HCT116 (cell line): Measurements from ENCODE around the gene POC1A. TPM values are rescaled to one million over a fixed set of nuclear protein-coding genes. Genes with fewer than 3 reads are reported as not detected.

Experiments
- ATAC-seq: fragments of 200-7000 bp; cut with Tn5 transposase; 2 replicates; pipeline ENCODE4 v1.9.1; 2020; ENCODE audit warnings: mild to moderate bottlenecking, moderate library complexity
- BruUV-seq: library from RNA; stranded (reverse); fragments of 400-500 nt; replicated peaks from 2 replicates; lab custom pipeline; 2021; lab: Mats Ljungman, UMichigan
- CTCF ChIA-PET: fragments of 300-600 bp; sonication (Branson Sonifier 250); formaldehyde crosslinking; loops from one replicate; lab custom pipeline; 2021; ENCODE audit warnings: antibody characterized with exemption; lab: Charles Lee
- POLR2A ChIA-PET: fragments of 300-600, 350-600 bp; sonication (Branson Sonifier 250); formaldehyde crosslinking; loops from one replicate; lab custom pipeline; 2021; ENCODE audit warnings: antibody characterized with exemption; lab: Charles Lee
- RAD21 ChIA-PET, 2 experiments: fragments of 300-600 bp; sonication (Branson Sonifier 250); formaldehyde crosslinking; loops; one replicate each; lab custom pipeline; 2023; ENCODE audit warnings: low total read pairs in 2 of 2; ENCODE audit not compliant: uncharacterized antibody in 2 of 2, unreplicated experiment in 2 of 2, low non-redundant PET in 1 of 2; lab: Charles Lee
- DNase-seq: peaks from one replicate; pipeline ENCODE4 v3.0.0-alpha.2; 2010; ENCODE audit warnings: low read depth, low spot score
- H2AFZ ChIP-seq: fragments of 200-600 bp; shearing (Covaris generic), sonication (generic); 2 replicates; pipeline ENCODE4 v1.6.1; 2017; ENCODE audit warnings: low read depth, mixed run types, mixed read lengths, antibody characterized with exemption, low read length; ENCODE audit not compliant: poor library complexity, severe bottlenecking
- H3K27ac ChIP-seq: 2 replicates; pipeline ENCODE4 v1.5.1; 2012; ENCODE audit warnings: low read depth, low read length
- H3K27me3 ChIP-seq: fragments of 200-600 bp; sonication (generic); 2 replicates; pipeline ENCODE4 v1.6.1; 2016; ENCODE audit warnings: mixed run types, low read length, mixed read lengths; ENCODE audit not compliant: insufficient read depth
- H3K36me3 ChIP-seq, 2 experiments: fragments of 200-500 bp in 1 of 2; fragments of 200-600 bp in 1 of 2; sonication (Bioruptor generic) in 1 of 2; sonication (generic) in 1 of 2; 2 replicates each; pipeline versions ENCODE4 v1.5.1 to v1.6.1; 2014 to 2016; ENCODE audit warnings: low read length in 2 of 2, inconsistent platforms in 1 of 2, mixed read lengths in 1 of 2, mixed run types in 1 of 2; ENCODE audit not compliant: insufficient read depth in 2 of 2, control insufficient read depth in 1 of 2
- H3K4me1 ChIP-seq, 2 experiments: fragments of 200-600 bp in 1 of 2; sonication (generic) in 1 of 2; 2 replicates each; pipeline versions ENCODE4 v1.5.1 to v1.6.1; 2012 to 2017; ENCODE audit warnings: low read length in 2 of 2, inconsistent platforms in 1 of 2, mild to moderate bottlenecking in 1 of 2, mixed read lengths in 1 of 2, mixed run types in 1 of 2, moderate library complexity in 1 of 2; ENCODE audit not compliant: insufficient read depth in 2 of 2, control insufficient read depth in 1 of 2
- H3K4me2 ChIP-seq: fragments of 200-600 bp; sonication (generic); 2 replicates; pipeline ENCODE4 v1.6.1; 2017; ENCODE audit warnings: mixed run types, low read length, mixed read lengths
- H3K4me3 ChIP-seq, 2 experiments: fragments of 200-600 bp in 1 of 2; sonication (generic) in 1 of 2; replicated peaks in 1 of 2; 2 replicates each; pipeline ENCODE4 v1.5.1; 2011 to 2016; ENCODE audit warnings: low read length in 2 of 2, control low read depth in 1 of 2, low read depth in 1 of 2, mild to moderate bottlenecking in 1 of 2, mixed read lengths in 1 of 2, mixed run types in 1 of 2
- H3K79me2 ChIP-seq: fragments of 200-600 bp; sonication (generic); 2 replicates; pipeline ENCODE4 v1.6.1; 2017; ENCODE audit warnings: mild to moderate bottlenecking, mixed run types, low read length, moderate library complexity, mixed read lengths; ENCODE audit not compliant: insufficient read depth
- H3K9ac ChIP-seq: fragments of 200-600 bp; sonication (generic); 2 replicates; pipeline ENCODE4 v1.6.1; 2016; ENCODE audit warnings: low read length, mixed read lengths
- H3K9me2 ChIP-seq: fragments of 200-600 bp; sonication (generic), shearing (Covaris generic); 2 replicates; pipeline ENCODE4 v1.6.1; 2017; ENCODE audit warnings: mixed run types, mild to moderate bottlenecking, moderate library complexity; ENCODE audit not compliant: insufficient read depth
- H3K9me3 ChIP-seq, 2 experiments: fragments of 200-500 bp in 1 of 2; fragments of 200-600 bp in 1 of 2; sonication (Bioruptor generic) in 1 of 2; sonication (generic) in 1 of 2; 2 replicates each; pipeline ENCODE4 v1.6.1; 2014 to 2017; ENCODE audit warnings: low read length in 2 of 2, mixed read lengths in 2 of 2, inconsistent platforms in 1 of 2, low read depth in 1 of 2, mild to moderate bottlenecking in 1 of 2, mixed run types in 1 of 2, moderate library complexity in 1 of 2; ENCODE audit not compliant: control insufficient read depth in 1 of 2, insufficient read depth in 1 of 2
- H4K20me1 ChIP-seq: fragments of 200-600 bp; sonication (generic), shearing (Covaris generic); 2 replicates; pipeline ENCODE4 v1.6.1; 2017; ENCODE audit warnings: mixed run types, mild to moderate bottlenecking, moderate library complexity; ENCODE audit not compliant: insufficient read depth
- ATF3 ChIP-seq: IDR thresholded peaks from 2 replicates; pipeline ENCODE4 v1.6.1; 2012
- CBX3 ChIP-seq: IDR thresholded peaks from 2 replicates; pipeline ENCODE4 v1.6.1; 2012; ENCODE audit warnings: low read depth
- EGR1 ChIP-seq: IDR thresholded peaks from 2 replicates; pipeline ENCODE4 v1.6.1; 2012; ENCODE audit warnings: low read depth
- ELF1 ChIP-seq: IDR thresholded peaks from 2 replicates; pipeline ENCODE4 v1.6.1; 2012; ENCODE audit warnings: low read depth, borderline replicate concordance
- FOSL1 ChIP-seq: IDR thresholded peaks from 2 replicates; pipeline ENCODE4 v1.6.1; 2012; ENCODE audit warnings: low read depth
- JUND ChIP-seq: IDR thresholded peaks from 2 replicates; pipeline ENCODE4 v1.6.1; 2012
- MAX ChIP-seq: IDR thresholded peaks from 2 replicates; pipeline ENCODE4 v1.6.1; 2012
- POLR2AphosphoS5 ChIP-seq: IDR thresholded peaks from 2 replicates; pipeline ENCODE4 v1.6.1; 2011; ENCODE audit warnings: mild to moderate bottlenecking, low read depth, low read length, moderate library complexity
- RAD21 ChIP-seq: IDR thresholded peaks from 2 replicates; pipeline ENCODE4 v1.6.1; 2012; ENCODE audit warnings: low read depth, mild to moderate bottlenecking
- REST ChIP-seq: IDR thresholded peaks from 2 replicates; pipeline ENCODE4 v1.6.1; 2012; ENCODE audit warnings: low read depth
- SIN3A ChIP-seq: IDR thresholded peaks from 2 replicates; pipeline ENCODE4 v1.6.1; 2012; ENCODE audit warnings: low read depth
- YY1 ChIP-seq: IDR thresholded peaks from 2 replicates; pipeline ENCODE4 v1.6.1; 2011; ENCODE audit warnings: low read length, low read depth, moderate library complexity, mild to moderate bottlenecking; ENCODE audit not compliant: insufficient replicate concordance; ENCODE audit errors: extremely low read depth
- intact Hi-C: fragments of 100-400 bp; cut with micrococcal nuclease; formaldehyde crosslinking; loops from 2 replicates; pipeline ENCODE4 v1.10.0; 2022
- total RNA-seq: library from RNA; stranded (reverse); gene quantifications from one replicate; pipeline ENCODE4 v1.2.1, GENCODE V29; 2021; ENCODE audit not compliant: unreplicated experiment

The POC1A gene
- total RNA-seq, 1 experiment from 2014 or later, result 34.0 TPM

GRCh38 chr3:52147804-52148203, 6.4 kb downstream of the POC1A start:
- ATAC-seq, result no peak
- ChIA-PET POLR2A (no interaction called here), CTCF (no interaction called here), RAD21 (no interaction called here)
- no TSS peak for BruUV-seq
- intact Hi-C loops, result no loop called here
- Histone ChIP-seq H3K36me3 (peaks cover 16% of the 10 kb centered on the region in 2 experiments; a peak in 3 of 4 replicates), H3K4me2 (no peak overlapping the region), H3K9me3 (no peaks in the 10 kb centered on the region), H3K27ac (no peak overlapping the region), H3K4me3 (no peak overlapping the region), H4K20me1 (no peaks in the 10 kb centered on the region; the same call in none of the 2 replicates), H3K79me2 (peaks cover 18% of the 10 kb centered on the region), H3K9me2 (no peaks in the 10 kb centered on the region), H3K27me3 (no peaks in the 10 kb centered on the region), H3K4me1 (peaks cover 3 to 7% of the 10 kb centered on the region in 2 experiments; a peak in 3 of 4 replicates), H3K9ac (no peak overlapping the region), H2AFZ (no peak overlapping the region)
- DNase-seq, result no peak
- TF ChIP-seq POLR2AphosphoS5 (no peak), REST (no peak), EGR1 (no peak), SIN3A (no peak), YY1 (no peak), ELF1 (no peak), JUND (no peak), ATF3 (no peak), MAX (no peak), CBX3 (no peak), RAD21 (no peak), FOSL1 (no peak)
